D721Med (cell line): ENCODE measurements around the gene STARD10.

Experiments
- DNase-seq: peaks from one replicate; pipeline ENCODE4 v3.0.0; 2011; ENCODE audit warnings: low spot score; ENCODE audit not compliant: insufficient read length
- FAIRE-seq: peaks from 2 replicates; lab custom pipeline; 2011; peaks lifted over from hg19 to GRCh38; lab: Jason Lieb, UNC
- TF ChIP-seq, protein P1 (sequence below): IDR thresholded peaks from 2 replicates; pipeline ENCODE4 v1.5.1; 2012; ENCODE audit warnings: mild to moderate bottlenecking, control low read depth; ENCODE audit not compliant: insufficient read depth; ENCODE audit errors: missing control alignments

Gene STARD10

DNA sequence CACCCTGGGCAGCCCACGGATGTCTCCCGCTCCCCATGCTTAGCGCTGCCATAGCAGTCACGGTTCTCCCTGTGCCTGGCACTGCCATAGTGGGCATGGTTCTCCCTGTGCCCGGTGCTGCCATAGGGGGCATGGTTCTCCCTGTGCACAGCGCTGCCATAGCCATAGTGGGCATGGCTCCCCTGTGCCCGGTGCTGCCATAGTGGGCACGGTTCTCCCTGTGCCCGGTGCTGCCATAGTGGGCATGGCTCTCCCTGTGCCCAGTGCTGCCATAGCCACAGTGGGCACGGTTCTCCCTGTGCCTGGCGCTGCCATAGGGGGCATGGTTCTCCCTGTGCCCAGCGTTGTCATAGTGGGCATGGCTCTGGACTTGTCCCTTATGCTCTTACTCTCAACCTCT, 21.8 kb downstream of the STARD10 start:
- TF ChIP-seq, protein P1, sequence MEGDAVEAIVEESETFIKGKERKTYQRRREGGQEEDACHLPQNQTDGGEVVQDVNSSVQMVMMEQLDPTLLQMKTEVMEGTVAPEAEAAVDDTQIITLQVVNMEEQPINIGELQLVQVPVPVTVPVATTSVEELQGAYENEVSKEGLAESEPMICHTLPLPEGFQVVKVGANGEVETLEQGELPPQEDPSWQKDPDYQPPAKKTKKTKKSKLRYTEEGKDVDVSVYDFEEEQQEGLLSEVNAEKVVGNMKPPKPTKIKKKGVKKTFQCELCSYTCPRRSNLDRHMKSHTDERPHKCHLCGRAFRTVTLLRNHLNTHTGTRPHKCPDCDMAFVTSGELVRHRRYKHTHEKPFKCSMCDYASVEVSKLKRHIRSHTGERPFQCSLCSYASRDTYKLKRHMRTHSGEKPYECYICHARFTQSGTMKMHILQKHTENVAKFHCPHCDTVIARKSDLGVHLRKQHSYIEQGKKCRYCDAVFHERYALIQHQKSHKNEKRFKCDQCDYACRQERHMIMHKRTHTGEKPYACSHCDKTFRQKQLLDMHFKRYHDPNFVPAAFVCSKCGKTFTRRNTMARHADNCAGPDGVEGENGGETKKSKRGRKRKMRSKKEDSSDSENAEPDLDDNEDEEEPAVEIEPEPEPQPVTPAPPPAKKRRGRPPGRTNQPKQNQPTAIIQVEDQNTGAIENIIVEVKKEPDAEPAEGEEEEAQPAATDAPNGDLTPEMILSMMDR = no peak
- FAIRE-seq (no peak), DNase-seq (no peak)

DNA sequence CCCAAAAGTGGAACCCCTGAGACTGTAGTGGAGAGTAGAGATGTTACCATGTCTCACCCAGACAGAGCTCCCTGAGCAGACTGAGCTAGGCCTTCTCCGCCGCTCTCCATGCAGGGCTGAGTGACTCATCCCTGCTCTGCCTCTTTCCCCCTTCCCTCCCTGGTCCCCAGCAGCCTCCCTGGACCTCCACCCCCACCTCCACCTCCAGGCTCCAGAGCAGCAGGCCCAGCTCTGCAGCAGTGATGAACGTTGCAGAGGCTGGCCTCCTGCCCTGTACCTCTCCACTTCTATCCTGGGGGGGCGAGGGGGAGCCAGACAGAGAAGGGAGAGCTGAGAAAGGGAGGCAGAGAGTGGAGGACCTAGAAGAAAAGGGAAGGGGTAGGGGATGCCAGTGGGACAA, 22.3 kb downstream of the STARD10 start:
- no peak for DNase-seq
- FAIRE-seq = no peak

DNA sequence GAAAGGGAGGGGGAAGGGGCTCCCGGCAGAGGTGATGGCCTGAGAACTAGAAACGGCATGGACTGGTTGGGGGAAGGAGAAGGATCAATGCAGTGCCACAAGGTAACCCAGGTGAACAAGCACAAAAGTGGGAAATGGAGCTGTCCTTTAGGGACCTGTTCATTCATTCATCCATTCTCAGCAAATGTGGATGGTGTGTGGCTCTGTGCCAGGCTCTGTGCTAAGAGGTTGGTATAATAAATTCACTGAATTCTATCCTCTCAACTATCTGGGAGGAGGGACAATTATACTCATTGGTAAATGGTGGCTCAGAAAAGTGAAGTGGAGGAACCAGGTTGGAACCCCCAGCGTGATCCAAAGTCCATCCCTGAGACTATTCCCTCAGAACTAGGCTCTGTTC, 23.0 kb downstream of the STARD10 start:
- TF ChIP-seq, protein P1 = no peak
- no peak for DNase-seq
- no peak for FAIRE-seq

More for the DNA sequence above, 22.3 kb downstream of the STARD10 start:
- TF ChIP-seq, protein P1 = no peak

DNA sequence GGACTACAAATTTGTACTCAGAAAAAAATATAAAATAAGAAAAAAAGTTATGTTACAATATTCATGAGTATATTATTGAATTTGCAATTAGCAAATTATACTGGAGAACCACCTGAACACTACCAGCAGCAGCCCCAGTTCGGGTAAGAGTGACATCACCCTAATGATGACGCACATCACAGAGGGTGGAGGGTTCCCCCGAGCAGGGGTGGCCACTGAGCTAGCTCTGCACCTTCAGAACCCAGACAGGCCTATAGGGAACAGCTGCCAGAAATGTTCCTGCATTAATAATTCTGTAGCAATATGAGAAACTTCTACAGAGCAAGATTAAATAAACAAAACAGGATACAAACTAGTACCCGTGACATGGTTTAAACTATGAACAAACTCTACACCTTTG, 24.2 kb downstream of the STARD10 start:
- TF ChIP-seq, protein P1 = no peak
- no peak for DNase-seq
- no peak for FAIRE-seq

DNA sequence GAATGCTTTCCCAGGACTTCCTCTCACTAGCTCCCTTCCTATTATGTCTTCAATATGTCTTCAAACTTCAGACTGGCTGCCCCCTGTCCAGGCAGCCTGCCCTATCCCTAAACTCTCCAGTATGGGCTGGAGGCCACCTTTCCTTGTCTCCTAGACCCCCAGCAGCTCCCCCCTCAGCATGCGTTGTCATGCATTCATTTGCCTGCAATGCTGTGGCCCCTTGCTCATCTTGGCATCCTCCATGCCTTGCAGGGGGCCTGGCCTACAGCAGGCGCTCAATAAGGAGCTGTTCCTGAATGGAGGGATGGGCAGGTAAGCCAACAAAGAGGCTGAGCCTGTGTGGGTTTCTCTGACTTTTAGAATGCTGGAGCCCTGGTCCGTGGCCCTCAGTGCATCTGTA, 25.3 kb downstream of the STARD10 start:
- no peak for FAIRE-seq
- no peak for DNase-seq
- TF ChIP-seq, protein P1 = no peak

DNA sequence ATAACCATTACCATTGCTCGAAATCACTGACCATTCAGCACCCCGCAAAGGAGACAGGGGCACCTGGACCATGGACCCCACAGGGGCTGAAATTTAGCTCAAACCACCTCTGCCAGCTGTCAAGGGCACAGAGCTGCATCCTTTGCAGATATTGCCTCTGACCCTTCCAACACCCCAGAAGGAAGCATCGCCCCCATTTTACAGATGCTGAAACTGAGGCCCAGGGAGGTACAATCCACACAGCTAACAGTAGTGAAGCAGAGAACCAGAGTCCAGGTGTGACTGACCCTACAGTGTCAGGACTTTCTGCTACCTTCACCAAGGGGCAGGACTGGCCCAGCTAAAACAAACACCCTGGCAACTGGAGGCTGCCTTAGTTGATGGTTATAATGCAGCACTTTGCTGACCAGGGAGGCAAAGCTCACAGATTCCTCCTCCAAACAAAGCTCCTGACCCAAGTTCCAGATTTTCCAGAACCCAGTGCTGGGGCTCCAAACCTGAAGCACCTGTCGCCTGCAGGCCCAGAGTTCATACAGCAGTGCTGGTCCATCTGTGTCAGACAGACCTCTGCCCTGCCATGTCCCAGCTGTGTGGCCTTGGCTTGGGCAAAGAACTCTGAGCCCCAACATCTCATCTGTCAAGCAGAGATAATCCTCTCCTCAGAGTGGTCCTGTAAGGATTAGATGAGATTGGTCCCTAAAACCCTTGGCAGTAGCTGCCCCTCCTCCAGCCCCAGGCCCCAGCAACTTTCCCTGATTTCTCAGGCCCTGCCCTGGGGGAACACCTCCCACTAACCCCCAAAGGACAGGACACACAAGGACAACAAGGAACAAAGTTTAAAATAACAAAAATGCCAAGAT, 26.4 kb downstream of the STARD10 start:
- TF ChIP-seq, protein P1 = no peak
- peak; percentile 53 for DNase-seq
- FAIRE-seq = no peak
